ENCODE measurements around the gene KRTAP29-1.

Gene KRTAP29-1

GRCh38 chr17:41327411-41328120 lies 24.9 kb upstream of the KRTAP29-1 start:
- DNase-seq = no peak

- DNase-seq = no peak
These were observed 23.8 kb upstream of the KRTAP29-1 start for GRCh38 chr17:41326173-41327145.

- no peak for DNase-seq
These were observed 23.0 kb upstream of the KRTAP29-1 start for GRCh38 chr17:41325611-41326010.

GRCh38 chr17:41325126-41325525 lies 22.5 kb upstream of the KRTAP29-1 start:
- DNase-seq = no peak

GRCh38 chr17:41324180-41325075 lies 21.8 kb upstream of the KRTAP29-1 start:
- no peak for DNase-seq

GRCh38 chr17:41322903-41323895 lies 20.5 kb upstream of the KRTAP29-1 start:
- DNase-seq = no peak

- no peak for DNase-seq
These were observed 19.6 kb upstream of the KRTAP29-1 start for GRCh38 chr17:41322094-41322902.

GRCh38 chr17:41318231-41318630 lies 15.6 kb upstream of the KRTAP29-1 start:
- DNase-seq = no peak

- no peak for DNase-seq
These were observed 13.3 kb upstream of the KRTAP29-1 start for GRCh38 chr17:41315814-41316445.

GRCh38 chr17:41315204-41315794 lies 12.6 kb upstream of the KRTAP29-1 start, which contains the start of gene KRTAP17-1:
Gene KRTAP17-1 (minus strand): TSS chr17:41315710. CDS start chr17:41315650, 60 bp downstream.
- no peak for DNase-seq

GRCh38 chr17:41311111-41311510 lies 8.5 kb upstream of the KRTAP29-1 start:
- no peak for DNase-seq

- no peak for DNase-seq
These were observed 6.3 kb upstream of the KRTAP29-1 start, which contains the start of gene KRTAP16-1 for GRCh38 chr17:41308918-41309359. Gene KRTAP16-1 (minus strand): TSS chr17:41309309. CDS start chr17:41309253, 56 bp downstream.

GRCh38 chr17:41308251-41308917 lies 5.7 kb upstream of the KRTAP29-1 start:
- DNase-seq = peak; percentile 66

GRCh38 chr17:41307647-41308046 lies 5.0 kb upstream of the KRTAP29-1 start:
- DNase-seq = no peak

GRCh38 chr17:41304091-41304490 lies 1.4 kb upstream of the KRTAP29-1 start:
- no peak for DNase-seq

GRCh38 chr17:41302981-41303380 lies 330 bp upstream of the KRTAP29-1 start:
- DNase-seq = no peak

- DNase-seq = no peak
These were observed 1.4 kb downstream of the KRTAP29-1 start for GRCh38 chr17:41301204-41301790.

GRCh38 chr17:41298458-41299135 lies 4.1 kb downstream of the KRTAP29-1 start:
- DNase-seq = no peak
